Left colon (tissue), 2 donors: ENCODE data around the gene RSAD1. TPM values are rescaled to one million over a fixed set of nuclear protein-coding genes. Genes with fewer than 3 reads are reported as not detected.

Source experiments
- ATAC-seq: fragments of 200-7000 bp; cut with Tn5 transposase; one replicate; pipeline ENCODE4 v1.9.1; 2020; ENCODE audit warnings: mild to moderate bottlenecking, moderate library complexity
- DNase-seq, 2 donors: peaks; one replicate each; pipeline ENCODE4 v3.0.0-alpha.2; 2020
- intact Hi-C, 2 donors: fragments of 100-400 bp; cut with DNase I in 1 of 2; cut with micrococcal nuclease in 1 of 2; formaldehyde crosslinking; loops; one replicate each; pipeline versions ENCODE4 v1.11.2 to v1.14.0; 2022; cut with DNase I, micrococcal nuclease
- total RNA-seq, 2 donors: library from RNA; stranded (reverse); fragmentation: NEBNext Ultra II Directional; extraction: Animal tissue kit (Norgen Biotek cat#: 25700); gene quantifications; one replicate each; pipeline ENCODE4 v1.2.1, GENCODE V29; 2021
- donor health status: DM: no; HTN: no; CAD: no.
- donor health status: DM: yes; HTN: yes; CAD: no.

RSAD1 gene
- total RNA-seq, 2 donors from 2014 or later: 29.1 to 33.9 TPM

- ATAC-seq: no peak
- intact Hi-C loops: no loop called here
- no peak for DNase-seq
These were observed 48.6 kb downstream of the RSAD1 start for GRCh38 chr17:50527155-50527762.

- intact Hi-C loops: no loop called here
- ATAC-seq (no peak), DNase-seq (no peak)
These were observed 49.4 kb downstream of the RSAD1 start for GRCh38 chr17:50527949-50528474.

- no peak for DNase-seq
- intact Hi-C loops: no loop called here
- ATAC-seq: no peak
These were observed 51.2 kb downstream of the RSAD1 start for GRCh38 chr17:50529849-50530248.

- DNase-seq (no peak), ATAC-seq (no peak)
- intact Hi-C loops: no loop called here
These were observed 52.9 kb downstream of the RSAD1 start for GRCh38 chr17:50531428-50532025.

GRCh38 chr17:50532452-50533024 is 53.9 kb downstream of the RSAD1 start, which contains the start of gene EPN3:
Gene EPN3 (plus strand): TSS chr17:50532735. CDS start chr17:50536557, 3,822 bp downstream.
- ATAC-seq (peak; percentile 64), DNase-seq (peak; percentile 78 to 83)
- intact Hi-C loops: no loop called here

GRCh38 chr17:50533185-50533584 is 54.5 kb downstream of the RSAD1 start:
- ATAC-seq: peak; percentile 21
- DNase-seq: no peak
- intact Hi-C loops: no loop called here

GRCh38 chr17:50533720-50534148 is 55.1 kb downstream of the RSAD1 start:
- ATAC-seq: peak; percentile 76
- intact Hi-C loops: no loop called here
- DNase-seq: peak; percentile 82 to 89

- peak; percentile 73 for ATAC-seq
- intact Hi-C loops: no loop called here
These were observed 55.7 kb downstream of the RSAD1 start for GRCh38 chr17:50534222-50534978.

GRCh38 chr17:50534979-50535326 is 56.3 kb downstream of the RSAD1 start:
- DNase-seq: no peak
- ATAC-seq: no peak
- intact Hi-C loops: no loop called here

More at GRCh38 chr17:50534222-50534978, 55.7 kb downstream of the RSAD1 start:
- DNase-seq: peak; percentile 79 to 86

- no peak for DNase-seq
- ATAC-seq: no peak
- intact Hi-C loops: no loop called here
These were observed 56.7 kb downstream of the RSAD1 start for GRCh38 chr17:50535407-50535806.

Other genes starting within 250 kb of the RSAD1 start
- 1 to 10 TPM; 3.4 to 9.4 TPM for gene TMEM92, start 204.4 kb upstream of the RSAD1 start, total RNA-seq
- gene XYLT2, start 132.7 kb upstream of the RSAD1 start, total RNA-seq: 10 to 100 TPM; 18.1 to 20.2 TPM
- gene MRPL27, start 105.7 kb upstream of the RSAD1 start, total RNA-seq: 10 to 100 TPM; 73.4 to 85.4 TPM
- gene EME1, start 105.6 kb upstream of the RSAD1 start, total RNA-seq: 1 to 10 TPM in 1 of 2 donors, under 1 TPM in 1; 0.61 to 1.9 TPM
- gene LRRC59, start 81.3 kb upstream of the RSAD1 start, total RNA-seq: 100 to 1,000 TPM; 113 to 155 TPM
- 100 to 1,000 TPM; 146 to 150 TPM for gene ACSF2, start 52.6 kb upstream of the RSAD1 start, total RNA-seq
- gene CHAD, start 10.0 kb upstream of the RSAD1 start, total RNA-seq: 1 to 10 TPM; 4.5 to 7.1 TPM
- gene MYCBPAP, start 29.6 kb downstream of the RSAD1 start, total RNA-seq: 1 to 10 TPM; 2.1 to 2.8 TPM
- 10 to 100 TPM; 40.1 to 58.5 TPM for gene EPN3, start 53.9 kb downstream of the RSAD1 start, total RNA-seq
- gene SPATA20, start 68.3 kb downstream of the RSAD1 start, total RNA-seq: 10 to 100 TPM; 61.1 to 66.7 TPM
- under 1 TPM; 0.03 to 0.06 TPM for gene CACNA1G, start 81.9 kb downstream of the RSAD1 start, total RNA-seq
- gene ABCC3, start 156.0 kb downstream of the RSAD1 start, total RNA-seq: 100 to 1,000 TPM; 251 to 373 TPM
- gene ANKRD40, start 229.1 kb downstream of the RSAD1 start, total RNA-seq: 10 to 100 TPM; 23.9 to 28.8 TPM
- 100 to 1,000 TPM in 1 of 2 donors, 10 to 100 TPM in 1; 90.0 to 110 TPM for gene LUC7L3, start 240.7 kb downstream of the RSAD1 start, total RNA-seq